Mesodermal cell (in vitro differentiated cells): ENCODE data around the gene TTC7B.

Source experiments
- H3K27ac ChIP-seq: 2 replicates; pipeline ENCODE4 v1.7.0; 2013; ENCODE audit warnings: mild to moderate bottlenecking, low read depth, low read length, moderate library complexity; ENCODE audit not compliant: severe bottlenecking
- H3K36me3 ChIP-seq: 2 replicates; pipeline ENCODE4 v1.7.1; 2013; ENCODE audit warnings: mild to moderate bottlenecking, low read length, moderate library complexity; ENCODE audit not compliant: control insufficient read depth, insufficient read depth
- H3K4me1 ChIP-seq: one replicate; pipeline ENCODE4 v1.7.1; 2013; ENCODE audit warnings: mild to moderate bottlenecking, low read length; ENCODE audit not compliant: insufficient read depth, control insufficient read depth, poor library complexity, severe bottlenecking
- H3K4me3 ChIP-seq: 2 replicates; pipeline ENCODE4 v1.7.0; 2013; ENCODE audit warnings: low read length, control low read depth, mild to moderate bottlenecking; ENCODE audit not compliant: insufficient read depth, poor library complexity, severe bottlenecking; ENCODE audit errors: extremely low read depth
- H3K9me3 ChIP-seq: 2 replicates; pipeline ENCODE4 v1.7.1; 2013; ENCODE audit warnings: mild to moderate bottlenecking, low read length, moderate library complexity; ENCODE audit not compliant: control insufficient read depth
- WGBS, 2 experiments: methylation state at CpG; one replicate each; pipeline ENCODE4 v1.1.5; 2013; ENCODE audit warnings: missing lambda C conversion rate in 2 of 2; ENCODE audit not compliant: insufficient coverage in 2 of 2; 5-methylcytosine and 5-hydroxymethylcytosine counted together

Gene TTC7B

DNA sequence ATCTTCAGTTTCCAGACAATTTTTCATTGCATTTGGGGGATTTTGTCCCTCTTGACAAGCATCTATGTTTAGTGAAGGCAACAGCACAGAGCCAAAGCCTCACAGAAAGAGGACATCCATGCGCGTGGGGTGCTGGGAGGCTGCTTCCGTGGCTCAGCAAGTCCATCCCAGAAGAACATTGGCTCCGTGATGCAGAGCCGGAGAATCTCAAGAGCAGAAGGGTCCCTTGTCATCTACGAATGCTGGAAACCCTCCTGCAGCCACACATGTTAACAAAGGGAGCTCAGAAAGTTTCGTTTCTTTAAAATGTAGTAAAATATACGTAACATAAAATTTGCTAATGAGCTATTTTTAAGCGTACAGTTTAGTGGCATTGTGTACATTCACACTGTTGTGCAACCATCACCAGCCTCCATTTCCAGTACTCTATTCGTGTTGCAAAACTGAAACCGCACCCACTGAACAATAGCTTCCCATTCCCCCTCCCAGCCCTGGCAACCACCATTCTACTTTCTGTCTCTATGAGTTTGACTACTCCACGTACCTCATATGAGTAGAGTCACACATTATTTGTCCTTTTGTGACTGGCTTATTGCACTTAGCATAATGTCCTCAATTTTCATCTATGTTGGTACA is 185.9 kb downstream of the TTC7B start:
- Histone ChIP-seq H3K27ac (no peak overlapping the region), H3K4me1 (peaks cover 17% of the 10 kb centered on the region), H3K4me3 (no peak overlapping the region), H3K36me3 (peaks cover 3% of the 10 kb centered on the region), H3K9me3 (no peaks in the 10 kb centered on the region)
- 83 to 97% methylated on average over 7 to 9 of the region's 12 CpGs for WGBS, 2 experiments

DNA sequence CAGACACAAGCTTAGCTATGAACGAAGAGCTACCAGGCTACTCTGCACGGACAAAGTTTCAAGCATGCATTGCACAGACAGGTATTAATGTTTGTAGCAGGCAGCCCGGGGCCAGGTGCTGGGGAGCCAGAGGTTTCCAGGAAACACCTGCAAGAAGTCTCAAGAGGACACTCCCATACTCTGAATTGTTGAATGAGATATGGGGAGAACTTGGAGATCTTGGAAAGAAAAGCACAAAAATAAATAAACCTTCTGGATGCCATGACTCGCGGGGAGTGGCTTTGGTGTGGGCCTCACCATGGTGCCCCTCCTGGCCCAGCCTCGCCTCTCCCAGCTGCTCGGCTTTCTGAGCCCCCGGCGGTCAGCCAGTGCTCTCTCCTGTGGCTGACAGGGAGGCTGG is 186.8 kb downstream of the TTC7B start:
- WGBS, 2 experiments, result 81 to 85% methylated on average over 8 to 9 of the region's 9 CpGs
- Histone ChIP-seq H3K9me3 (no peaks in the 10 kb centered on the region), H3K4me3 (no peak overlapping the region), H3K36me3 (peaks cover 3% of the 10 kb centered on the region), H3K4me1 (peaks cover 24% of the 10 kb centered on the region), H3K27ac (no peak overlapping the region)

DNA sequence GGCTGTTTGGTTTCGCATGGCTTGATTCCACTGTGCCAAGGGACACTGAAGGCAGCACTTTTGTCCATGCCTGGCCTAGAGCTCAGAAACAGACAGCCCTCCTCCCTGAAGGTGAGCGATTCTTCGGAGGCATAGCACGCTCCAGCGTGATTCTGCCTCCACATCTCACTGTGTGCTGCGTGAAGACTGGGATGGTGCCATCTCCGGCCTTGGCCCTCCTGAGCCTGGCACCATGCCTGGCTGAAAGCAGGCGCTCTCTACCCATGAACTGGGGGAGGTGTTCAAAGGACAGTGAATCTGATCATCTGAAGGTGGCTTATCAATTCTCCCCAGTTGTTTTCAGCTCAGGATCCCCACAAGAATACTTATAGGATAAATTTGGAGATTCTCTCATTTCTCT is 187.4 kb downstream of the TTC7B start:
- WGBS, 2 experiments, result 77 to 84% methylated on average over 7 to 8 of the region's 8 CpGs
- Histone ChIP-seq H3K27ac (no peak overlapping the region), H3K4me1 (peaks cover 31% of the 10 kb centered on the region), H3K36me3 (peaks cover 3% of the 10 kb centered on the region), H3K4me3 (no peak overlapping the region), H3K9me3 (no peaks in the 10 kb centered on the region)

DNA sequence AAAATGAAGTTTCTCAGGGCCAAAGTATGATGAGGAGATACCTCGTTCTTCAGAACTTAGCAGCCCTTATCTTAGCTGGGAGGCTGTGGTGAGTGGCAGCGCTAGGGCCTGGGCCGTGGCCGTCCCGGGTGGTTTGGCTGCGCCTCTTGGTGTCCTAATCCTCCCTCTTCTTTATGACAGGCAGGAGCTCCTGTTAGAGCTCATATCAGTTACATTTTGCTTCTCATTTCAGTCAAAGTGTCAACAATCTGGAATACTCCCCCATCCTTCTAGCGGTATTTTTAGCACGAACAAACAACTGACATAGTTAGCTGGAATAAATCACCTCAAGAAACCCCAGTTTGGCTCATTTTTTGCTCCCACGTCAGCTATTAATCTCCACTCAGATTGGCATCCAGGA is 188.8 kb downstream of the TTC7B start:
- 97 to 98% methylated on average over 9 of the region's 9 CpGs for WGBS, 2 experiments
- Histone ChIP-seq H3K36me3 (peaks cover 3% of the 10 kb centered on the region), H3K9me3 (no peaks in the 10 kb centered on the region), H3K27ac (no peak overlapping the region), H3K4me3 (no peak overlapping the region), H3K4me1 (peaks cover 31% of the 10 kb centered on the region)

DNA sequence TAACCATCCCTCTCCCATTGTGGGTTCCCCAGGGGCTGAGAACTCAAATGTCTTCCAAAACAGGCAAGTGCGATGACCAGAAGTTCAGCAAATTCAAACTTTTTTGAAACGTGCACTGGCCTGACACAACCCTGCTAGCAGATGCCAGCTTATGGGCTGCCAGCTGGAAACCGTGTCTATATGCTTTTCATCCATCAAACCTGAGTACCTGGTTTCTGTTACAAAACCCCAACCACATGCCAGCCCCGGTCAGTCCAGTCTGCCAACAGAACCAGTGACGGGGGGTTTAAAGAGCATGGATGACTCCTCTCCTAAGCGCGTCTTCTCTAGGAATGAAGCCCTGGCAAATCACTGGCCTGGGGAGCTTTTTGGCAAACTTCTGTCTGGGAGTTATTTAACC is 189.7 kb downstream of the TTC7B start:
- no peaks in the 10 kb centered on the region for H3K9me3 ChIP-seq
- peaks cover 3% of the 10 kb centered on the region for H3K36me3 ChIP-seq
- WGBS, 2 experiments, result 95 to 97% methylated on average over 7 of the region's 7 CpGs
- peaks cover 31% of the 10 kb centered on the region for H3K4me1 ChIP-seq
- no peak overlapping the region for H3K27ac ChIP-seq
- no peak overlapping the region for H3K4me3 ChIP-seq

DNA sequence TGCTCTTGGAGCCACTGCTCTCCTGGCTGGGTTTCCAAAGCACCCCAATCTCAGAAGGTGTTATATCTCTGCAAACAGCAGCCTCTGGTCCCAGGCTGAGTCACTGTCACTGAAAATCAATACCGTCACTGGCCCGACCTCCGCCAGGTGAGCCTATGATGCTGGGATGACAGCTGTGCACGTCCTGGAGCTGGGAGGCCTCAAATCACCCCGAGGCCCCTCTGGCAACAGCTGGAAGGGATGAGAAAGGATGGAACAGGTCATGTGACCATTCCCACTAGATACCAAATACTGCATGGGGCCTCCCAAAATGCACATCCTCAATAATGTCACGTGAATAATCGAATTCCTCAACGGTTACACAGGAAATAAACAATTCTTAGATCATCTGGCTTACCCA is 190.8 kb downstream of the TTC7B start:
- Histone ChIP-seq H3K4me3 (no peak overlapping the region), H3K36me3 (peaks cover 9% of the 10 kb centered on the region), H3K9me3 (no peaks in the 10 kb centered on the region), H3K4me1 (peaks cover 31% of the 10 kb centered on the region), H3K27ac (no peak overlapping the region)
- WGBS, 2 experiments, result 89 to 93% methylated on average over 5 to 6 of the region's 8 CpGs

DNA sequence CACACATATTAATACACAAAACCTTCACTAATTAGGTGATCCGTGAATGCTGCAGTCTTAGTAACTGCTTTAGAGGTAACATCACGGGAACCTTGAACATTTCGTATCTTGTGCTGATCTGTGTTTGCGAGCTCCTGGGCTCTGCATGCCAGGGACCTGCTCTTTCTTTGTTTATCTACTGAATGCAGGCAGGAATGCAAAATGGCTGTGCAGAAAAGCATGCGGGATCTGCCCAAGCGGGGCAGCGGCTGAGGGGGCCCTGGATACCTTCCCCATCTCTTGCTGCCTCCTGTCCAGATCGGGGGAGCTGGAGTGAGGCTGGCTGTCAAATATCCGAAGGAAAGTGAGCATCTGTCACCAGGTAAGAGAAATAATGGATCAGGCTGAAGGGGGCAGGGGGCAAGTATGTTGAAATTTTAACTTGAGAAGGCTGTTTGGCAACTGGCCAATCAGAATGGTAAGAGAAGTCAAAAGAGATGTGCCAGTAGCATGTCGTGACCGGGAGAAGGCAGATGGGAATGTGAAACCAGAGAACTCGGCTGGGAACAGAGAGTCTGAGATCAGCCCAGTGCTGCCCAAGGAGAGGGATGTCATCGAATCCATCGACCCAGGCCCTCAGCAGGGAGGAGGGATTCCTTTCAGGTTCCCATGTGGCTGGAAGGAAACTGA is 191.4 kb downstream of the TTC7B start:
- H3K27ac ChIP-seq, result peak overlapping the region; percentile 86
- WGBS, 2 experiments, result 69 to 70% methylated on average over 13 to 14 of the region's 14 CpGs

DNA sequence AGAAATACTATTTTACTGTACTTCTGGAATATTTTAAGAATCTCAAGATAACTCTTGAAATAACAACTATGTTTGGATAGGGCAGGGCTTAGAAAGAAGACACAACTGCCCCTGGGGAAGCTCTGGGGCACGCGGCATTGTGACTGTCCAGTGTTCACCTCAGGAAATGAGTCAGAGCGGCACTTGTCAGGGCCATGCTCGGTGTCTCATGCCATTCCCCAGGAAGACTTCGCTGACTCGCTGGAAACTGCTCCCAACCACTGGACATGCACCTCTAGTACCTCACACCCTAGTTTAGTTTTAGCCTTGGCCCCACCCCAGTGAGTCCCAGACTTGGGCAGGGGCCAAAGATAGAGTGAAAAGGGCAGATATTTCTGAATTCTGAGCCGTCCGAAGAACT is 192.0 kb downstream of the TTC7B start:
- peaks cover 9% of the 10 kb centered on the region for H3K36me3 ChIP-seq
- H3K9me3 ChIP-seq, result no peaks in the 10 kb centered on the region
- H3K4me3 ChIP-seq, result no peak overlapping the region
- WGBS, 2 experiments, result 67 to 79% methylated on average over 2 to 6 of the region's 8 CpGs
- H3K4me1 ChIP-seq, result peaks cover 22% of the 10 kb centered on the region
- H3K27ac ChIP-seq, result peak overlapping the region; percentile 86

More for the DNA sequence above, 191.4 kb downstream of the TTC7B start:
- Histone ChIP-seq H3K4me1 (peaks cover 28% of the 10 kb centered on the region), H3K36me3 (peaks cover 9% of the 10 kb centered on the region), H3K9me3 (no peaks in the 10 kb centered on the region), H3K4me3 (no peak overlapping the region)

DNA sequence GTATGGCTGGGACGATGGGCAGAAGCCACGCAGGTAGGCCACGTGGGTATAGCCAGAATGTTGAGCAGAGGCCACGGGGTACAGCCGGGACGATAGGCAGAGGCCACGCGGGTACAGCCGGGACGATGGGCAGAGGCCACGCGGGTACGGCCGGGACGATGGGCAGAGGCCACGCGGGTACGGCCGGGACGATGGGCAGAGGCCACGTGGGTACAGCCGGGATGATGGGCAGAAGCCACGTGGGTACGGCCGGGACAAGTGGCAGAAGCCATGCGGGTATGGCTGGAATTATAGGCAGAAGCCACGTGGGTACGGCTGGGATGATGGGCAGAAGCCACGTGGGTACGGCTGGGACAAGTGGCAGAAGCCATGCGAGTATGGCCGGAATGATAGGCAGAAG is 195.0 kb downstream of the TTC7B start:
- Histone ChIP-seq H3K36me3 (peaks cover 12% of the 10 kb centered on the region), H3K27ac (no peak overlapping the region), H3K4me1 (peaks cover 39% of the 10 kb centered on the region), H3K9me3 (no peaks in the 10 kb centered on the region), H3K4me3 (no peak overlapping the region)
- WGBS, 2 experiments, result 97 to 98% methylated on average over 31 to 32 of the region's 32 CpGs

DNA sequence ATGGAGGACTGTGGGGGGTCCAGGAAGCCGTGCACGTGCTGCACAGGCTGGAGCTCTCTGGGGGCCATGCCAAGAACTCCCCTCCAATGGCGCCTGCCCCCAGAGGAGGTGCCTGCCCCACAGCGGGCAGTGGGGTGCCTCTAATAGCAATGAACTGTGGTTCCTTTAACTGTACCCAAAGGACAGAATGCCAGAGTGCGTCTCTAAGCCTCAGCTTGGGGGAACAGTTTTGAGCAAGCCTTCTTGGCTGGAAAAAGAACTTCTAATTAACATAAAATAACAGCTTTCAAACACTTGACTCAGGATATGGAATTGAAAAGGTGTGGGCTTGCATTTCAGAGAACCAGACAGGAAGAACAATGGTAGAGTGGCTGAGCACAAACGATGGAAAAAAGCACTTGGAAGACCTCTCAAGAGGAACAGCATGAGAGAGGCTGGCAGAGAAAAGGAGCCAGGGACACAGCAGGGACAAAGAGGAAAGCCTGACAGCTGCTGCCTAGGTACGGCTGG is 195.6 kb downstream of the TTC7B start:
- Histone ChIP-seq H3K36me3 (peaks cover 12% of the 10 kb centered on the region), H3K27ac (no peak overlapping the region), H3K4me3 (no peak overlapping the region), H3K9me3 (no peaks in the 10 kb centered on the region), H3K4me1 (peaks cover 44% of the 10 kb centered on the region)
- 93 to 98% methylated on average over 6 of the region's 7 CpGs for WGBS, 2 experiments

DNA sequence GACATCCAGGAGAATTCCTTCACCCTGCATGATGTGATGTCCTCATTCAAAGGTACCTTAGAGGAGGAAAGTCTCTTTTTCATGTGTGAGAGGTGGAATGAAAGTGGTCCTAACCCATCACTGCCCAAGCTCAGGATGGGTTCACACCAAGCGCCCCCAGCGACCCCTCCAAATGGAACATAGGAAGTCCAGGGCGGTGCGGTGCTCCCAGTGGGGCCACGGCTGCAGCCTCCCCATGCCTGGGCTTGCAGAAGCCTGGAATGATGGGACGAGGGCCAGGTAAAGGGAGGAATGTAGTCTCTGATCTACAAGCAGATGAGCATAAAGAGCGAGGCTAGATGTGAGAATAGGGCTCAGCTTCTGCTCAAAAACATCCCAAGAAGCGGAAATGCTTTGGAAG is 196.3 kb downstream of the TTC7B start:
- peaks cover 44% of the 10 kb centered on the region for H3K4me1 ChIP-seq
- H3K27ac ChIP-seq, result no peak overlapping the region
- H3K9me3 ChIP-seq, result no peaks in the 10 kb centered on the region
- whole genome bisulfite sequencing, 2 experiments, result 89 to 98% methylated on average over 8 of the region's 8 CpGs
- H3K36me3 ChIP-seq, result peaks cover 12% of the 10 kb centered on the region
- no peak overlapping the region for H3K4me3 ChIP-seq
